HG03135 (cell line): ENCODE measurements around the gene ACTR3.
"Not testable (repeated sequence)": the region's sequence is repeated elsewhere in the genome, so short reads cannot be mapped to it uniquely, and the experiment has no call there.

Experiments
- ATAC-seq: cut with Tn5 transposase; IDR thresholded peaks from one replicate; pipeline ENCODE4 v1.9.1; 2021; ENCODE audit warnings: mild to moderate bottlenecking, moderate library complexity; ENCODE audit not compliant: unreplicated experiment

ACTR3 gene

GRCh38 chr2:113889471-113890252 is at the start of gene ACTR3:
ACTR3 (plus strand) TSS chr2:113890089; CDS start chr2:113890280, 191 bp downstream.
- peak; percentile 51 for ATAC-seq

GRCh38 chr2:113840518-113840917 is 49.4 kb upstream of the ACTR3 start:
- no peak for ATAC-seq

- ATAC-seq, result no peak
Measured at GRCh38 chr2:113842919-113843736, 46.8 kb upstream of the ACTR3 start.

GRCh38 chr2:113843737-113844050 is 46.2 kb upstream of the ACTR3 start:
- not testable (repeated sequence) for ATAC-seq

- ATAC-seq, result no peak
Measured at GRCh38 chr2:113845261-113845660, 44.6 kb upstream of the ACTR3 start.

- not testable (repeated sequence) for ATAC-seq
Measured at GRCh38 chr2:113845796-113846195, 44.1 kb upstream of the ACTR3 start.

GRCh38 chr2:113846429-113846828 is 43.5 kb upstream of the ACTR3 start:
- ATAC-seq, result no peak

GRCh38 chr2:113847144-113847543 is 42.7 kb upstream of the ACTR3 start:
- no peak for ATAC-seq

GRCh38 chr2:113848758-113849415 is 41.0 kb upstream of the ACTR3 start:
- ATAC-seq, result no peak

GRCh38 chr2:113850687-113851086 is 39.2 kb upstream of the ACTR3 start:
- ATAC-seq, result no peak

- no peak for ATAC-seq
Measured at GRCh38 chr2:113851640-113852039, 38.2 kb upstream of the ACTR3 start.

- ATAC-seq, result no peak
Measured at GRCh38 chr2:113854208-113854607, 35.7 kb upstream of the ACTR3 start.

- no peak for ATAC-seq
Measured at GRCh38 chr2:113854970-113855740, 34.7 kb upstream of the ACTR3 start.

GRCh38 chr2:113857464-113857863 is 32.4 kb upstream of the ACTR3 start:
- no peak for ATAC-seq

GRCh38 chr2:113858764-113859163 is 31.1 kb upstream of the ACTR3 start:
- no peak for ATAC-seq

GRCh38 chr2:113861740-113862139 is 28.1 kb upstream of the ACTR3 start:
- no peak for ATAC-seq

- no peak for ATAC-seq
Measured at GRCh38 chr2:113863144-113863543, 26.7 kb upstream of the ACTR3 start.

GRCh38 chr2:113867571-113867970 is 22.3 kb upstream of the ACTR3 start:
- no peak for ATAC-seq

GRCh38 chr2:113869253-113869652 is 20.6 kb upstream of the ACTR3 start:
- ATAC-seq, result no peak

GRCh38 chr2:113872201-113872600 is 17.7 kb upstream of the ACTR3 start:
- ATAC-seq, result no peak

- no peak for ATAC-seq
Measured at GRCh38 chr2:113873867-113874266, 16.0 kb upstream of the ACTR3 start.
